Measurements from ENCODE around the gene RNF157. TPM values are rescaled to one million over a fixed set of nuclear protein-coding genes. Genes with fewer than 3 reads are reported as not detected.

The RNF157 gene
- total and polyA plus RNA-seq, 2 of the 13 experiments (the other 11 are each of a cell fraction or from before 2014, with no cell fraction given), result 0.44 to 1.5 TPM

DNA sequence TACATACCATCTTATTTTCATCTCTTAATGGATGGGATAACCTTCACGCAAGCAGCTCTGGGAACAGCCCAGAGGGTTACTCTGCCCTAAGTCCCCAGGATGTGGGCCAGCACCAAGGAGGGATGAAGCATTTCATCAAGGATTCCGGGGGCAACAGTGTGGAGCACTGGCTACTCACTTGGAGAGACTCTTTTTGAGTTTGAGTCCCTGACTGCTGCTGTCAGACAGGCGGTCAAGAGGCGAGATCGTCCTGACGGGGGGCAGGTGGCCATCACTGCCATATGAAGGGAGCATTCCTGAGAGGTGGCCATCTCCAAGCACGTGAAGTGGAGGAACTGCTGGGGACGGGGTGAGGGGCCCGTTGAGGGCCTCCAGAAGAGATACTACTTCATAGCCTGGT, 81.1 kb downstream of the RNF157 start (continued):
- TF ChIP-seq SAFB2 (CRISPR knock-in tag; IDR thresholded peaks at IDR 0.05; ENCODE audit: borderline replicate concordance, low read depth), result no peak
- TF ChIP-seq, protein P1, sequence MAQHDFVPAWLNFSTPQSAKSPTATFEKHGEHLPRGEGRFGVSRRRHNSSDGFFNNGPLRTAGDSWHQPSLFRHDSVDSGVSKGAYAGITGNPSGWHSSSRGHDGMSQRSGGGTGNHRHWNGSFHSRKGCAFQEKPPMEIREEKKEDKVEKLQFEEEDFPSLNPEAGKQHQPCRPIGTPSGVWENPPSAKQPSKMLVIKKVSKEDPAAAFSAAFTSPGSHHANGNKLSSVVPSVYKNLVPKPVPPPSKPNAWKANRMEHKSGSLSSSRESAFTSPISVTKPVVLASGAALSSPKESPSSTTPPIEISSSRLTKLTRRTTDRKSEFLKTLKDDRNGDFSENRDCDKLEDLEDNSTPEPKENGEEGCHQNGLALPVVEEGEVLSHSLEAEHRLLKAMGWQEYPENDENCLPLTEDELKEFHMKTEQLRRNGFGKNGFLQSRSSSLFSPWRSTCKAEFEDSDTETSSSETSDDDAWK (CRISPR knock-in tag; IDR thresholded peaks at IDR 0.05), result no peak

DNA sequence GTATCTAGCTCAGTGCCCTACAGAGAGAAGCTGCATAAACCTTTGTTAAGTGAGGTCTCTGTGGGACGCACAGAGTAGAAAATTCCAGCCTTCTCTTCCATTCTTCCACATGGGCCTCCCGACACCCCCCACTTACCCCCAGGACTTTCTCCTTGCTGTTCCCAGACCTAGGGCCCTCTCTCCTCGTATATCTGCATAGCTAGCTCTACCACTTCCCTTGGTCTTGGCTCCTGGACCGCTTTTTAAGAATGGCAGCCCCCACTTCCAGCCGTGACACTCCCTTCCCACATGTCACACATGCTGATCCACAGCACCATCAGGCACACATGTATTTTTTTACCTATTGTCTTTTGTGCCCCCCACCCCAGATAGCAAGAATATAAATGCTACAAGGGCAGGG, 82.5 kb downstream of the RNF157 start:
- in situ Hi-C loops (cut with HindIII; ENCODE audit: extremely low pct_ligation_motif_present, low pct_unique_long_range_greater_than_20kb) (loop anchor here (5.0 kb wide), 1 partner anchor 35 kb away; no protein-coding TSS in a partner anchor), intact Hi-C loops (cut with micrococcal nuclease; ENCODE audit: unreplicated experiment) (no loop called here)
- ATAC-seq (no peak), FAIRE-seq (no peak), DNase-seq (ENCODE audit: low spot score) (no peak)
- Histone ChIP-seq H3K36me3 (replicated peaks in 1 of 2; ENCODE audit: control insufficient read depth in 1 of 2, insufficient read depth in 2 of 2, low read length in 2 of 2) (no peaks in the 10 kb centered on the region), H3K4me2 (ENCODE audit: low read depth, low read length) (no peak overlapping the region), H2AFZ (ENCODE audit: low read length) (no peak overlapping the region), H3K9ac (ENCODE audit: insufficient read depth, low read depth, low read length) (no peak overlapping the region), H3K4me1 (ENCODE audit: insufficient read depth, low read length) (peaks cover 32% of the 10 kb centered on the region), H3K79me2 (ENCODE audit: insufficient read depth, low read length) (no peaks in the 10 kb centered on the region), H3K9me3 (ENCODE audit: low read length) (no peaks in the 10 kb centered on the region), H4K20me1 (ENCODE audit: insufficient read depth, low read length) (no peaks in the 10 kb centered on the region), H3K27me3 (ENCODE audit: control insufficient read depth in 1 of 2, insufficient read depth in 2 of 2, low read length in 2 of 2) (peaks cover 0 to 12% of the 10 kb centered on the region in 2 experiments; a peak in 2 of 5 replicates), H3K27ac (ENCODE audit: extremely low read length, insufficient read depth, low read length) (no peak overlapping the region), H3K4me3 (replicated peaks in 1 of 3; ENCODE audit: insufficient read depth in 1 of 3, low read depth in 2 of 3, low read length in 3 of 3) (no peak overlapping the region)
- no TSS peak for BruUV-seq (replicated peaks)
- WGBS (ENCODE audit: low lambda C conversion rate), result 45% methylated on average over 5 of the region's 5 CpGs
- ChIA-PET POLR2A (no interaction called here), CTCF (ENCODE audit: low intra/inter-chr PET ratio, low total read pairs) (no interaction called here)
- TF ChIP-seq EEA1 (CRISPR knock-in tag; IDR thresholded peaks at IDR 0.05; ENCODE audit: borderline replicate concordance) (no peak), ERF (CRISPR knock-in tag; IDR thresholded peaks at IDR 0.05) (no peak), NBN (conservative IDR thresholded peaks at IDR 0.05) (no peak), SNAPC2 (CRISPR knock-in tag; IDR thresholded peaks at IDR 0.05) (no peak), ZMYM4 (CRISPR knock-in tag; IDR thresholded peaks at IDR 0.05) (no peak), SAFB2 (CRISPR knock-in tag; IDR thresholded peaks at IDR 0.05; ENCODE audit: borderline replicate concordance, low read depth) (no peak), RXRA (CRISPR knock-in tag; IDR thresholded peaks at IDR 0.05) (no peak), JARID2 (CRISPR knock-in tag; IDR thresholded peaks at IDR 0.05; ENCODE audit: insufficient replicate concordance) (no peak), ZNF746 (CRISPR knock-in tag; IDR thresholded peaks at IDR 0.05) (no peak), BORCS8-MEF2B (CRISPR knock-in tag; IDR thresholded peaks at IDR 0.05) (no peak), DNMT3B (CRISPR knock-in tag; conservative IDR thresholded peaks at IDR 0.05) (no peak), HHEX (CRISPR knock-in tag; IDR thresholded peaks at IDR 0.05) (no peak), ZNF350 (CRISPR knock-in tag; IDR thresholded peaks at IDR 0.05; ENCODE audit: borderline replicate concordance, low read depth) (no peak)
- TF ChIP-seq, protein P2, sequence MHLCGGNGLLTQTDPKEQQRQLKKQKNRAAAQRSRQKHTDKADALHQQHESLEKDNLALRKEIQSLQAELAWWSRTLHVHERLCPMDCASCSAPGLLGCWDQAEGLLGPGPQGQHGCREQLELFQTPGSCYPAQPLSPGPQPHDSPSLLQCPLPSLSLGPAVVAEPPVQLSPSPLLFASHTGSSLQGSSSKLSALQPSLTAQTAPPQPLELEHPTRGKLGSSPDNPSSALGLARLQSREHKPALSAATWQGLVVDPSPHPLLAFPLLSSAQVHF (CRISPR knock-in tag; IDR thresholded peaks at IDR 0.05), result no peak
- TF ChIP-seq, protein P3, sequence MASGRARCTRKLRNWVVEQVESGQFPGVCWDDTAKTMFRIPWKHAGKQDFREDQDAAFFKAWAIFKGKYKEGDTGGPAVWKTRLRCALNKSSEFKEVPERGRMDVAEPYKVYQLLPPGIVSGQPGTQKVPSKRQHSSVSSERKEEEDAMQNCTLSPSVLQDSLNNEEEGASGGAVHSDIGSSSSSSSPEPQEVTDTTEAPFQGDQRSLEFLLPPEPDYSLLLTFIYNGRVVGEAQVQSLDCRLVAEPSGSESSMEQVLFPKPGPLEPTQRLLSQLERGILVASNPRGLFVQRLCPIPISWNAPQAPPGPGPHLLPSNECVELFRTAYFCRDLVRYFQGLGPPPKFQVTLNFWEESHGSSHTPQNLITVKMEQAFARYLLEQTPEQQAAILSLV (CRISPR knock-in tag; IDR thresholded peaks at IDR 0.05; ENCODE audit: borderline replicate concordance), result no peak
- TF ChIP-seq, protein P4, sequence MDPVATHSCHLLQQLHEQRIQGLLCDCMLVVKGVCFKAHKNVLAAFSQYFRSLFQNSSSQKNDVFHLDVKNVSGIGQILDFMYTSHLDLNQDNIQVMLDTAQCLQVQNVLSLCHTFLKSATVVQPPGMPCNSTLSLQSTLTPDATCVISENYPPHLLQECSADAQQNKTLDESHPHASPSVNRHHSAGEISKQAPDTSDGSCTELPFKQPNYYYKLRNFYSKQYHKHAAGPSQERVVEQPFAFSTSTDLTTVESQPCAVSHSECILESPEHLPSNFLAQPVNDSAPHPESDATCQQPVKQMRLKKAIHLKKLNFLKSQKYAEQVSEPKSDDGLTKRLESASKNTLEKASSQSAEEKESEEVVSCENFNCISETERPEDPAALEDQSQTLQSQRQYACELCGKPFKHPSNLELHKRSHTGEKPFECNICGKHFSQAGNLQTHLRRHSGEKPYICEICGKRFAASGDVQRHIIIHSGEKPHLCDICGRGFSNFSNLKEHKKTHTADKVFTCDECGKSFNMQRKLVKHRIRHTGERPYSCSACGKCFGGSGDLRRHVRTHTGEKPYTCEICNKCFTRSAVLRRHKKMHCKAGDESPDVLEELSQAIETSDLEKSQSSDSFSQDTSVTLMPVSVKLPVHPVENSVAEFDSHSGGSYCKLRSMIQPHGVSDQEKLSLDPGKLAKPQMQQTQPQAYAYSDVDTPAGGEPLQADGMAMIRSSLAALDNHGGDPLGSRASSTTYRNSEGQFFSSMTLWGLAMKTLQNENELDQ (CRISPR knock-in tag; IDR thresholded peaks at IDR 0.05; ENCODE audit: borderline replicate concordance), result no peak
- TF ChIP-seq, protein P5, sequence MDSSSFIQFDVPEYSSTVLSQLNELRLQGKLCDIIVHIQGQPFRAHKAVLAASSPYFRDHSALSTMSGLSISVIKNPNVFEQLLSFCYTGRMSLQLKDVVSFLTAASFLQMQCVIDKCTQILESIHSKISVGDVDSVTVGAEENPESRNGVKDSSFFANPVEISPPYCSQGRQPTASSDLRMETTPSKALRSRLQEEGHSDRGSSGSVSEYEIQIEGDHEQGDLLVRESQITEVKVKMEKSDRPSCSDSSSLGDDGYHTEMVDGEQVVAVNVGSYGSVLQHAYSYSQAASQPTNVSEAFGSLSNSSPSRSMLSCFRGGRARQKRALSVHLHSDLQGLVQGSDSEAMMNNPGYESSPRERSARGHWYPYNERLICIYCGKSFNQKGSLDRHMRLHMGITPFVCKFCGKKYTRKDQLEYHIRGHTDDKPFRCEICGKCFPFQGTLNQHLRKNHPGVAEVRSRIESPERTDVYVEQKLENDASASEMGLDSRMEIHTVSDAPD (CRISPR knock-in tag; IDR thresholded peaks at IDR 0.05), result no peak
